GM21723 (cell line): Measurements from ENCODE around the gene NR3C1.

Source experiments
- ATAC-seq: cut with Tn5 transposase; IDR thresholded peaks from one replicate; pipeline ENCODE4 v1.9.1; 2021; ENCODE audit warnings: mild to moderate bottlenecking, moderate library complexity; ENCODE audit not compliant: unreplicated experiment

Gene NR3C1

DNA sequence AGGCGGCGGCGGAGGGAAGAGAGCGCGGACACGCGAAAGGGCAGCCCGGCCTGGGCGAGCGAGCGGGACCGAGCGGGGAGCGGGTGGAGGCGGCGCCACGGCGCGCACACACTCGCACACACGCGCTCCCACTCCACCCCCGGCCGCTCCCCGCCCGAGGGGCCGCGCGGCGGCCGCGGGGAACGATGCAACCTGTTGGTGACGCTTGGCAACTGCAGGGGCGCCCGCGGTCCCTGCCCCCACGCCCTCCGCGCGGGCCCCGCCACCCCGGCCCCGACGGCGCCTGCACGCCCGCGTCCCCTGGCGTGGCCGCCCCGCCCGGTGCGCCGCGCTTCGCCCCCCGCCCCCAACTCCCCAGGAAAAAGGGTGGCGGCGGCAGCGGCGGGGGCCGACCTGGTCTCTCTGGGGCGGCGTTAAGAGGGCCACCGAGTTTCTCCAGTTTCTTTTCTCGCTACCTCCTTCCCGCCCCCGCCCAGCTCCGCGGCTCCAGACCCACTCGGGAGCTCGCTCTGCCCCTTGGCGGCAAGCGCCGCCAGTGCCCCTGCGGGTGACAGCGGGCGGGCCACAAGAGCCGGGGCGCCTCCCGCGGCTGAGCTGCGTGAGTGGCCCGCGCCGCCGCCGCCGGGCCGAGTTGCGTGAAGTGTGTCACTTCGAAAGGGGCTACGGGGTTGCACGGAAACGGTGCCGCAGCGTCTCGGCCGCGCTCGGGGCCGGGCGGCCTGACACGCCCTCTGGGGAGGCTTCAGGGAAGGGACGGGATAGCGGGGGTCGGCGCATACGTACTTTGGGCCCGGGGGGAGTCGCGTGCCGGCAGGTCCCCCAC, at the start of gene NR3C1:
NR3C1 (minus strand) TSS at position 94 of the 823 bp plus-strand sequence. CDS start 2,847 bp downstream, outside the sequence.
- peak; percentile 57 for ATAC-seq

DNA sequence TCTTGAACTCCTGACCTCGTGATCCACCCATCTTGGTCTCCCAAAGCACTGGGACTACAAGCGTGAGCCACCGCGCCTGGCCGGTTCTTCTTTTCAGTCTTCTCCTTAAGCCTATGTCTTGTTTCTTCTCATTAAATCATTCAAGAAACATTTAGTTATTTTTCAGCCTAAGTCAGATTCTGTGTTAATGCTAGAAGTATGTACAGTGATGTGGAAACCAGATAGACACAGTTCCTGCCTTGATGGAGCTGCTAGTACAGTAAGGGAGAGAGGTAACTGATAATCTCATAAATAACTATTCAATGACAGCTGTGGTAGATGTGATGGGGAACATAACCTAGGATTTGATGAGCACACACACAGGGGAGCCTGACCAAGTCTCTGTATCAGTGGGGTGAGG, 46.3 kb upstream of the NR3C1 start:
- ATAC-seq, result no peak

DNA sequence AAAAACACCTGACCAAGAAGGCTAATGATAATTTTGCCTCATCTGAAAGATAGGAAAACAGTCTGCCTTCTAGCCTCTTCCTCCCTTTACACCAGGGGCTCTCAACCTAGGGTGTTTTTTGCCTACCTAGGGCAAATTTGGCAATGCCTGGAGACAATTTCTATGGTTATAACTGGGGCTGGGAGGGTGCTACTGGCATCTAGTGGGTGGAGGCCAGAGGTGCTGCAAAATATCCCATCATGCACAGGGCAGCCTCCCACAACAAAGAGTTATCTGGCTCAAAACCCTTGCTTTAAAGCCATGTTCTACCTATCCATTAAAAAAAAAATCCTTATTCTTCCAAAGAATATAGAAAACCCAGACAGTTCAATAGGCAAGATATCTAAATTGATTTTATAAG, 45.0 kb upstream of the NR3C1 start:
- no peak for ATAC-seq

DNA sequence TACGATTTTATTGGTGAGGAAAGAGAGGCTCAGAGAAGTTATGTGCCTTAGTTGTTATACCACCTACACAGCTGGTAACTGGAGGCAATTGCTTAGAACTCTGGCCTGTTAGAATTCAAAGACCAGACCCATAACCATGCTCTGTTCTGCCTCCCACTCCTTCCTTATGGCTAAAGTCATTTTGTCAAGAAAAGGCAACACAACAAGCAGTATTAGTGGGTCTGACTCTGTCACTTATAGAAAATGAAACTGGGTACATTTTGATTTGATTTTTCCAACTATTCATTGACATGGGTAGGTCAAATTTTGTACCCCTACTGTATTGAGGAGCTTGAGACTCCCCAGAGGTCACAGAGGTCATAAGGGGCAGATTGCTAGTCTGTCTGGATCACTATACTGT, 44.5 kb upstream of the NR3C1 start:
- no peak for ATAC-seq

DNA sequence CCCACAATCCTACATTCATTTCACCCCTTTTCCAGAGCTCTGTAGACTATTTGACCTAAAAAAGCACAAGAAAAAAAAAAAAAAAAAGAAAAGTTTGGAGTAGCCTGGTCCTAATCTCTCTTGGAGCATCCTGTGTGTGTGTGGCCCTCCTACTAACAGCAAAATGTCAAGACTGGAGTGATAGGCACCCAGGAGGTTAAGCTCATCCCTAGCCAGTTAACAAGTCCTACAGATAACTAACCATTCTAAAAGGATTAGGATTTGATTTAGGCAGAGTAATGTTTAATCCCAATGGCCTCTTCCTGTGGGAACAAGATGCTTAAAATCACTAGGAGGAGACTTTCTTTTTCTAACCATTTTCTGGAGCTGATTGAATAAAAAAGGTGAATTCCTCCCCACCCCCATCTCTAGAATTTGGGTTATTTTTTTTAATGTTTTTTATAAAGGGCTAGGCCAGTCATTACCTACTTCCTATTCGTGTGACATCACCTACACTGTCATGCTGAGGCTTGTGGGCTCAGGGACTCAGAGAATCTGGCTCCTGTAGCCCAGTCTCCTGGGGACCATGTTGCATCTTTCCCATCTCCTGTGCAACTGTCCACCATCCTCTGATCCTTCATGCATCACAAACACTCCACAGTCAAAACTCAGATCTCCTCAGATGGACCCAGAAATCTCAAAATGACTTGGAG, 43.2 kb upstream of the NR3C1 start:
- no peak for ATAC-seq

DNA sequence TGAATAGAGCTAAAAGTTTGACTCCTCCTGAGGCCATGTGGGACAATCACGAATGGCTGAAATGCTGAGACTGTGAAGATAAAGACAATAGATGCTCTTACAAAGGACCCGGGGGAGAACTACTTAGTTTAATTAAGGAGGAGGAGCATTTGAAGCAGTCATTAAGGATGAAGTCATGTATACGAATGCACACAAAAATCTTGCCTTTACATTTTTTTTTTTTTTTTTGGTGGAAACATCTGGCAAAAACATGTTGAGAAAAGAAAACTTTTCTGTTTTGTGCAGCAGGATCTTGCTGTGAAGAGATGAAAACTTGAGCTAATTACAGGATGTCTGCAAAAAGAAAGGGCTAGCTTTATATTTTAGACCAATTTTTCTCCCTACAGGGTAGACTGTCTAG, 42.3 kb upstream of the NR3C1 start:
- no peak for ATAC-seq

DNA sequence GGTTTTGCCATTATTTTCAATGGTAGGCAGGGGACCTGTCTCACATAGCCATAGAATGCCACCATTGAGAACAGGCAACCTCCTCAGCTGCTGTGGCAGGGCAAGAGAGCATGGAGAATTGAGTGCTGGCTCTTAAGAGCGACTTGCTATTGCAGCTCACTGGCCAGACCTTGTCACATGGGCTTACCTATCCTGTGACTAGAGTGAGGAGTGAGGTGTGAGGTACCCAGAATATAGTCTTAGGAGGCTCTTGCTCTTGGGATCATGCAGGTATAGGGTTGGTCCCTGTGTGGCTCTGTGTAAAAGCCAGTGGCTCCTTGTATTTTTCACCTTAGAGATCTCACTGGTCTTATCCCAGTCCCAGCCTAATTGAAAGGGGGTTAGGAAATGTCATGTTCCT, 39.8 kb upstream of the NR3C1 start:
- ATAC-seq, result no peak

DNA sequence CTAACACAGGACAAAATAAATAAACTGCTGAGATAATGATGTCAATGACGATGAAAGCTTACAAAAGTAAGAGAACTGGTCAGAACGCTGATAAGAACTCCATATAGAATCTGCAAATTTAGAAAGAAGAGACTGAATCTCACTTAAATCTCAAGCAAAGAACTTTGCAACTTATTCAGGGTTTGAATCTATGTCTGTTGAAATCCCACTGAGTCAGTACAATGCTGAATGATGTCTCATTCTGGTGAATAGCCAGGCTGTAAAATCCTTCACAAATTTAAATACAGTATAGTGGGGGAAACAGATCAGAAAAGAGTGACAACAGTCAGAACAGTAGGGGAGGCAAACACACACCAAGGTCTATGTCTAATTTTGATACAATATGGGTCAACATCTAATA, 38.9 kb upstream of the NR3C1 start:
- ATAC-seq, result no peak

DNA sequence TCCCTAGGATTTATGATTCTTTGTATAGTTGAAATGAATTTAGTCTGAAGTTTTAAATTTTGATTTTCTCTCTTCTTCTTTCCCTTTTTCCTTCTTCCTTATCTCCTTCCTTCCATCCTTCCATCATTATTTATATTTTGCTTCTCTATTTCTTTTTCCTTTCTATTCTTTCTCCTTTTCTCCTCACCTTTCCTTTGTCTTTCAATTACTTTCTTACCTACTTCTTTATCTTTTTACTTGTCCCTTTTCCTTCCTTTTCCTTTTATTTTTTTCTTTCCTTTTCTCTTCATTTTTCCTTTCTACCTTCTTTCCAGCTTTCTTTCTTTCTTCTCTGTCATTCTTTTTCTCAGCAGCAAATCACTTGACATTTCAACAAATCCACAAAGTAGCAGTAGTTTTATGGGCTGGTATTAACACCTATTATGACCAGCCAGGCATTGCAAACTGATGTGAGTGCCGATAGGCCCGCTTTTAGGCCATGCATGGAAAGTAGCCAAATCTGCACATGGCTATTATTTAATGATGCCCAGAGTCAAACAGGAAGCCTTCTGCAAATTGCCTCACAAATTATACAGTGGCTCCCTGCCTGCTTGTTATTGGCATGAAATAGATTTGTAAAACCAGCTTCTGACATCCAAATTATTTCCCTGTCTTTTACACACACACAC, 37.1 kb upstream of the NR3C1 start:
- ATAC-seq, result no peak

DNA sequence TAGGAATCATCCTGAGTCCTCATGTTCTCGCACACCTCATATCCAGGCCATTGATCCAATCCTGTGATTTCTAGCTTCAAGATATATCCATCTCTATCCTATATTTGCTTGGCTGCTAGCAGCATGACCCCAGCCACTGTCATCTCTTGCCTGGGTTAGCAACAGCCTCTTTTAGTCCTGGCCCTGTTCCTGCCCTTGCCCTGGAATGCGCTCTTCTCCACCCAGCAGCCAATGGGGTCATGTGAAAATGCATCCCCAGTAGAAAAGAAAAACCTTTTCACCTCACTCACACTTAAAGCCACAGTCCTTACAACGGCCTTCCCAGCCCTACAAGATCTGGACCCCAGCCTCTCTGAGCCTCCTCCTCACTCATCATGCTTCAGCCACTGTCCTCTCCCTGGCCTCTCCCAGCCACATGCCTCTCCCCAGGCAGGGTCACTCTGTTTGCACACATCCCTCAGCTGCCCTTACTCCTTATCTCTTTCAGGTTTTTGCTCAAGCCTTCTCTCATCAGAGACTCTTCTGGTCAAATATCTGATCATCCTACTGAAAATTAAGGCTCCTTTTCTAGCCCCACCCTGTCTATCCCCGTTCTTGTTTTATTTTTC, 34.3 kb upstream of the NR3C1 start:
- no peak for ATAC-seq

DNA sequence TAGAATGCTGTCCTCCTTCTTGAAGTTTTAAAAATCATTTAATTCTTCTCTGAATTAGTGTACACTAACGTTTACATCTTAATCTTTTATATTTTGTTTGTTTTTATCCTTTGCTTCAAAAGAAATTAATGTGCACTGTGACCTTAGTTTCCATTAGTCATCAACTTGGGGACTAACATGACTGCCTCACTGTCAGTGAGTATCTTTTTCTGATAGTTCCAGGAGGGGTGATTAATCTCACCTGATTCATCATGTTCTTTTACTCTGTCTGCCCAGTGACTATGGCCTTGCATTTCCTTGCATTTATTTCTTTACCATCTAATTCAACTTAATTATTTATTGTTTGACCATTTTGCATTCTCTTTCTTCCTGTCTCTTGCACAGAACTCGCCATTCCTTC, 33.4 kb upstream of the NR3C1 start:
- no peak for ATAC-seq

DNA sequence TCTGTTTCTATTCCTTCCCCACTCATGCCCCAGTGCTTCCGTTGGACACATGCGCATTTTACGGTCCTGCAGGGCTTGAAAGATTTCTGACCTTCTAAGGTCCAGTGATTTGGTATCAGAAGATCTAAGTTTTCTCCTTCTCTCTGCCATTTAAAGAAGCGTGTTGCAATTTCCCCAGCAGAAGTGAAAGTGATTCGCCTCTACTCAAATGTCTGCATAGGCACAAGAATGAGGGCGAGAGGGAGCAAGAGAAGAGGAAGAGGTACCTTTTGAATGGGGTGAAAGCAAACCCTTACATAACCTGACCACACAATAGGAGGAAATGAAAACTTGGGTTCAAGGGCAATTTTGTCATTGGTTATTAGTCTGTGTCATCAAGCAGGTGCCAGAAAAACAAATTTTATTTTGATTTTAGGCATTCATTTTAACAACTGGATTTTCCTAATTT, 31.7 kb upstream of the NR3C1 start:
- ATAC-seq, result peak; percentile 87

DNA sequence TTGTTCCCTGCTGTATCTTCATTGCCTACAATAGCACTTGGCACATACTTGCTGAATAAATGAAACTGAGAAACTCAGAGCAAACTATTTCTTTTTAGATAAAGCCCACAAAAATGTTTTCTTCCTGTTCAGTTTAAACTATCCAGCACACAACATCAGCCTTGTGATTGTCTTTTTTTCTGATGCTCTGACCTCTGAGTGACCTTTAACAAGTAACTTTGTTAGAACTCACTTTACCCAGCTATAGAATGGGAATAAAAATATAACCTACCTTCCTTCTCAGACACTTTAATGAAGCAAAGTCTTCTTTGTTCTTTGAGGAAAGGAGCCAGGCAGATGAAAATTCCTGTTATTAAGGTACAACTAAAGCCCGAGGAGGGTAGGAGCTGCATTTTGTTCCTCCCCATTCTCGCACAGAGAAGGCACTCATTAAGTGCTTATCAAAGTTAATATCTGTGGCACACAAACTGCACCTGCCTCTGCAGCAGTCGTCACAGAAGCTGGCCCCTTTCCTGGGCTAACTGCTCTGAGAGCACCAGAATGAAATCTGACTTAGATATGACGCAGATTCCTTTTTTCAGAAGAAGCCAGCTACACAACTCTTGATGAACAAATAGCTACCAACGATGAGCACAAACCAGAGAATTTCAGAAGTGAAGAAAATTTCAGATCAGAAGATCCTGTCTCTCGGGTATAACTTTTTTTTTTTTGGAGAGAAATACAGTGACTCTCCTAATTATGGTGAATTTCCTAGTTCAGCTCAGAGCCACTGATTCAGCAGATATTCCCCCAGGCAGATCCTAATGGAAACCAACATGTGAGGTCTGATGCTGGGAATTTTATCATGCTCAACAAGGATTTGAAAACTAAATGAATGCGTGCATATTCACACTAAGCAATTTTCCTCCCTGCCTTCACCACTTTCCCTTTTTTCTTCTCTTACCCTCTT, 31.0 kb upstream of the NR3C1 start:
- peak; percentile 23 for ATAC-seq

DNA sequence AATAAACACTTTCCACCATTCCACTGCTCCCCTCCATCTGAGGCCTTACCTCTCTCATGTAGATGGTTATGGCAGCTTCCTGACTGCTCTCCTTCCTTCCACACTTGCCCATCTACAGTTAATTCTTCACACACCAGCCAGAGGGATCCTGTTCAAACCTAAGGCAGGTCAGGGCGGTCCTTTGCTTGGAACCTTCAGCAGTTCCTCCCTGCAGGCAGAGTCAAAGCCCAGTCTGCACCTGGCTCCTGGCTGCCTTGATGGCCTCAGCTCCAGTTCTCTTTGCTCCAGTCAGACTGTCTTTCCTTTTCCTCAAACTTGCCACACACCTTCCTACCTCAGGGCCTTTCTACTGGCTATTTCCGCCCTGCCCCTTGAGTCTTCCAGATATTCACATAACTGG, 30.2 kb upstream of the NR3C1 start:
- ATAC-seq, result no peak

DNA sequence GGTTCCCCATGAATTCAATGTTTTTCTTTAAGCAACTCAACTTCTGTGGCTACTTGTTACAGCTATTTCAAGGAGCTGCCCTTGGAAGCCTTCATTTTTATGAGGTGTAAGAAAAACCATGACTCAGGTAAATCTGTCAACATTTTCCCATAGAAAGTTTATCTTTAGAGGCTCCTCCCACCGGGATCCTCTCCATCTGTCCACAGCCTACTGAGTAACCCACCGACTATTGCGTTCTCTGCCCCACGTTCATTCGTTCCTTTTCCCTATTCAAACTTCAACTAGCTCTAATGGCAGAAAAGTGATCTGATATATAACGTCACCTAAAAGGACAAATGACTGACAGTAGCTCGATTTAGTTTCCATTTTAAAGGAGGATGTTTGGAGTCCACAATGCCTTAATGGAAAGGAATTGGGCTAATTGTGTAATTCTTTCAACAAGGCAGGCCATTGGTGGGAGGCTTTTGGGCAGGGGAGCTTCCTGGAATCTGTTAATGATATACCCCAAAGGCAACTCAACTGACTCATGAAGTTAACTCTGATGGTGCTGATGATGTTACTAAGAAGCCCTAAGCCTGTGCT, 29.3 kb upstream of the NR3C1 start:
- ATAC-seq, result no peak

DNA sequence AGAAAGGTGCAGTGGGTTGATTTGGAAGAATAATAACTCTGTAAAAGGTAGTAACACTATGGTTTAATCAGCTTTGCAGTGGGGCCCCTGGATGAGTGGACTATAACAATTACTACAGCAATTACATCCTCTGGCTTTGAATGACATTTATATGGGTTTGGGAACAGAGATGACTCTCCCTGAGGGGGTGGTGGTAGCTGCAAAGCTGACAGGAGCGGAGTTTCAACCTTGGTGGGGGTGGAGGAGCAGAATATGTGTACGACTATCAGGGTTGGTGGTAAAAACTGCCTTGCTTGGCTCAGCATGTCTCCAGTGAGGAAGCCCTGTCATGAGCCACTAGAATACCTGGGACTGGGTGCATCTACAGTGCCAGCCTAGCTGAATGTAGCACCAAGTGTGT, 28.3 kb upstream of the NR3C1 start:
- no peak for ATAC-seq

DNA sequence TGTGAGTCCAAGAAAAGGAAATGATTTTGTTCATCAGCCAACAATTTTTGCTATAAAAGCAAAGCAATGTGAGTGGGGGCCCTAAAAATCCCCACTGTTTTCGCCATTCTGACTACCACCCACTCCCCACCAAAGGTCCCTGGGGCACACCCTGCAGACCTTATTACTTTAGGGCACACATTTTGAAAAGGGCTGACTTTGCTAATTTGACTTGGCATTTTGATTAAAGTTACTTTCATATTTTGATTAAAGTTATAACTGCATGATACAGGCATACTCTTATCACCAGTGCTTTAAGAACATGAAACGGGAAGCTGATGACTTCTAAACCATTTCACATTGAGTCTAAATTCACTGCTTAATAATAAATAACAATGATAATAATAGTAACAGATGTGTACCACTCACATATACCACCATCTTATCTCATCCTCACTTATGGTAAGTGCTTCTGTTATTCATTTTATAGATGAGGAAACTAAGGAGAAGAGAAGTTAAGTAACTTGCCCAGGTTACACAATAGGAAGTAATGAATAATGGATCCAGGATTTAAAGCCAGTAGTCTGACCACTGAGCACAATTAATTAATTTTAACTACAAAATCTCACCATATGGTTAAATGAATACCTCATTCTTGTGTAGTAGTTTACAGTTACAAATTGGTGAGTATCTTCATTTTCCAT, 25.4 kb upstream of the NR3C1 start:
- no peak for ATAC-seq

DNA sequence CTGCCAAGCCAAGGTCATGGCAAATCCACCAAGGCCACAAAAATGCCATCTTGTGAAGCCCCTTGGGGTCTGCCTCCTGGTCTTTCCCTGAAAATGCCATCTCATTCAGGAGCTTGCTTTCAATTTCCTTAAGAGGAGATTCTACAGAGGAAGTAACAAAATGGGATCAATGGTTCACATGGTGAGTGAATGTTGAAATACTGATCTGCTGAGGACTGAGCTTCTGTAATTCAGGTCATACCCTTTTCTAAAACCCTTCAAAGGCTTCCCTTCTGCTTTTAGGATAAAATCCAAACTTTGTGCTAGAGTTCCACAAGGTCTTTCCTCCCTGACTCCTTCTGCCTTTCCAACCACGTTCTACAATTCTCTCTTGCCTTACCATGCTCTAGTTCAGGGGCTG, 24.7 kb upstream of the NR3C1 start:
- ATAC-seq, result no peak

DNA sequence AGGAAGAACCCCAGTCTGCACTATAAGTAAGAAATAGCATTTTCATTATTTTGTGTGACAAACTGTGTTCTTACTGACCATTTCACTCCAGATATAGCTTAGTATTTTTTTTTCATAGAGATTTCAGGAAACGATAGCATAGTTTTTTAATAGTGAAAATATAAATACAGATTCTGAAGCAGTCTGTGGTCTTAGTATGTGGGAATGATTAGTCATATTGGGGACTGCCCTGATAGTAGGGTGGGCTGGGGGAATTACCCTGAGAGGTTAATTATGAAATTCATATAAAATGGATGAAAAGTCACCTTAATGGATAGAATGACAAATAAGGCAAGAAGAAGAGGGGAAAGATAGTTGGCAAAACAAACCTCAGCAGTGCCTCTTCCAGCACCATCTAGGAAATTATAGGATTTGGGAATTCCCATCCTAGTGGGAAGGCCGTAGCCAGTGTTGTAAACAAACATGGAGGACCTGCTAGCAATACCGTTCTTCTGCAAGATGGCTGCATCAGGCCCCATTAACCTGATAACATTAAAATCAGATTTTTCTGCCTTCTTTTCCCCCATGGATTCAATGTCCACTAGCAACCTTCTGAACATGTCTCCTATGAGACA, 23.7 kb upstream of the NR3C1 start:
- peak; percentile 43 for ATAC-seq
